Measurements from ENCODE around the gene PCDH15.

The PCDH15 gene

DNA sequence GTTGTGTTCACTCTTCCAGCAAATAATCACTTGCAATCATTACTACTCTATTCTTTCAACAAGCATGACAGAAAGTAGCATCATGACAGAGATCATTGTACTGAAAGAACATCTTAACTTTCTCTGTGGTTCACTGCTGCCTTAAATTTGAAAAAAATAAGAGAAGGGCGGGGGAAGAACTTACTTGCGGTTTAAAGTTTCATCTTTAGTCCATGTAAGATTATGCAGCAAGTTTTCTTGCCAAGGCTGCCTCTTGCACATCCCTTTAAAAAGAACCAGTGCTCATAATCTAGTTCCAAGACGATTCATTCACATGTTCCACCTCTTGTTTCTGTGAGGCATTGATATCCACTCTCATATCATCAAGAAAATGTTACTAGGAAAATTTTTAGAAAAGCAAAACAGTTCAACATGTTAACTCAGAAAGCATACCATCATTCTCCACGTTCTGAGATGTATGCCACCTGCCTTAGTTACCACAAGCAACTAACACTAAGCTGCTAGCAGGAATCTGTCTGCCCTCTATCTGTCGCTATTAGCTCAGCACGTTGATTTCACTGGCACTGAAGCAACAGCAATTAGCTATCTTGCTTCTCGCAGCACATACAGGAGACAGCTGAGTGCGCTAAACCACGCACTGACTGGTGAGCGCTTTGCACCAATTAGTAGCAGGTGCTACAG, at the start of gene PCDH15:
TSS of gene PCDH15 (minus strand) at position 491 of the 681 bp plus-strand sequence. CDS start 136,969 bp downstream, outside the sequence.
- no peak for DNase-seq (ENCODE audit: low spot score)

GRCh38 chr10:54843932-54844331, 42.9 kb upstream of the PCDH15 start:
- DNase-seq (ENCODE audit: low spot score): no peak

DNA sequence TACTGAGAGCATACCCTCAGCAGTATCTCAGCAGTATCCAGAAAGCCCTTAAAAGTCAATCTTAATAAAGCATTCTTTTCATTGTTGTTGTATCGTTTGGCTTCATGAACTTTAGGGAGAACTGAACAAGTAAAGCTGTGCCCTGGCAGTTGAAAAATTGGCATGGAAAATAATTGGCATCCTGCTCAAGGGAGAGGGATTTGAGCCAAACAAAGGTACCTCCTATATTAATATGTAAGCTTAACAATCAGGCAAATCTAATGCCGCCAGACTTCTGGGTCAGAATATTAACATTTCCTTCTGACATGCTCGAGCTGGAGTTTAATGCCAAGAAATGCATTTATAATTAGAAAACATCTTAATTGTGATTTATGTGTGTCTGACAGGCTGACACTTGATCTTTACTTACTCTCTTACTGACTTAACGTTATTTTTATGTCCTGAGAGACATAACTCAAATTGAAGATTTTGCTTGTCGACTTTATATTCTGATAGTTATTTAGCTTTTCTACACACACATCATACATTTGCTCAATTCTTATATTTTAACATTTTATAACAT, 42.1 kb upstream of the PCDH15 start:
- no peak for DNase-seq (ENCODE audit: low spot score)

DNA sequence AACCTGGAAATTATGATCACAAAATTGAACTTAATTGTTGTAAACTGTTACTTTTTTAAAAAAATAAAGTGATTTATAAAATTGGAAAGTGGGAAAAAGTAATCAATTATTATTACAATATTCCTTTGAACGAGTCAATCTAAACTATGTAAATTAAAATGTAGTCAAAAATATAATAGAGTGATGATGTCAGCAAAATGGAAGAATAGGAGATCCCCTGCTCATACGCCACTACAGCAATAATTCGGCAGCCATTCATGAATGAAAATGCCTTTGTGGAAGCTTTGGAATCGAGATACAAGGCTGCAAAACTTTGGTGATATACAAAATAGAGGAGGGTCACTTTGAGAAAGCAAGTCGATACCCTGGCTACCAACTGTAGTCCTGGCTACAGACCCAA, 36.4 kb upstream of the PCDH15 start:
- DNase-seq (ENCODE audit: low spot score): no peak

DNA sequence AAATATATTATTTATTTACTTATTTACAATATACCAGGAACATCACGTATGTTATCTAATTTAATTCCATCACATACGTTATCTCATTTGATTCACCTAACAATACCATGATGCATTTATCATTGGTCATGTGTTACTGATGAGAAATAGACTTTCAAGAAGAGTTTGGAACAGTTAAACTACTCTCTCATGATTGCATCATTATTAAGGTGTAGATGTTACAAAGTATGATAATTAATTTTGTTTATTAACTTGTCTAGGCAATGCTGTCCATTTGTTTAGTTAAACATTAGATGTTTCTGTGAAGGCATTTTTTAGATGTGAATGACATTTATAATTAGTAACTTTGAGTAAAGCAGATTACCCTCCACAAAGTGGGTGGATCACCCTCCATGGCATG, 32.0 kb upstream of the PCDH15 start:
- DNase-seq (ENCODE audit: low spot score): no peak

GRCh38 chr10:54826994-54827560, 26.0 kb upstream of the PCDH15 start:
- no peak for DNase-seq (ENCODE audit: low spot score)

GRCh38 chr10:54815583-54815982, 14.6 kb upstream of the PCDH15 start:
- no peak for DNase-seq (ENCODE audit: low spot score)

DNA sequence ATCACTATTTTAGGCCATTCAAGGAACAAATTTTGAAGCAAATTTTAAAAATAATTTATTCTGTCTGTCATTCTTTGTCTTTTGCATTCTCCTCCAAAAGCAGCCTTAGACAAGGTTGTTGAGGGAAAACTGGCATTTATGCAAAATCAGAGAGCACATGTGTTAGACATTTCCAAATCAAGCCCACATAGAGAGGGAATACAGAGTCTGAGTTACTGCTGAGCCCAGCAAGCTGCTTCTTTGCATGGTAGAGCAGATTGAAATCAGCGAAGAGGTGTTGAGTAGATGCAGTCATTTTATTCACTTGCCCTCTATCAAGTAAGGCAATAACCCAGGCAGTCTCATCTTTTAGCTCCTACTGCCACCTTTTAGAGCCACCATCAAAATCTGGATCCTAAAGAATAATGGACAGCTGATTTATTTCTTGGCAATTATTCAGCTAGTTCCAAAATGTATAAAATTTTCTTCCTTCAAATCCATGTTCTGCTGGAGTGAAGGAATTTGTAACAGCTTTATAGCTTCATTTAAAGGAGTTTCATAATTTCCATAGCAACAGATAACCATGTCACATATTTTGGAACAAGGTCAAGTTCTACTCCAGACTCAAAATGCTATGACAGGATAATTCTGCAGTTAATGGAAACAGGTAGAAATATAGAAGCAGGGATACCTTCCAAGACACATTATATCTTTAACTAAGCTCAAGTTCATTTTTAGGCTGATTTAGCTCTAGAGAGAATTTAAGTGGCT, 7.3 kb upstream of the PCDH15 start:
- DNase-seq (ENCODE audit: low spot score): no peak

DNA sequence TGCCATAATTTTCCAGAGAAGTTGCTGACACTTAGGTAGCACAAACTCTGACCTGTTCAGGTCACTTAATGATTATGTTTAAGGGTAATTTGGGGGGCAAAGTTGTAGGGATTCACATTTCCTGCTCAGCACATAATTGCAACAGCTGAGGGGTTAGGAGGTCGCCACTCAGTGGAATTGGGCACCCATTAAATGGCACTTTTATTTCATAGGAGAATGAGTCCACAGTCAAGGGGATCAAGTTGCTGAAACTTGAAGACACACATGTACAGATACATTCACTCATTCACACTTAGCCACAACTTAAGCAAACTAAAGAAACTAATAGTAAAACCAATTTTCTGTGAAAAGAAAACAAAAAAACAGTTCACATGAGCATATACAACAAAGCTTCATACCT, 1.5 kb downstream of the PCDH15 start:
- no peak for DNase-seq (ENCODE audit: low spot score)

DNA sequence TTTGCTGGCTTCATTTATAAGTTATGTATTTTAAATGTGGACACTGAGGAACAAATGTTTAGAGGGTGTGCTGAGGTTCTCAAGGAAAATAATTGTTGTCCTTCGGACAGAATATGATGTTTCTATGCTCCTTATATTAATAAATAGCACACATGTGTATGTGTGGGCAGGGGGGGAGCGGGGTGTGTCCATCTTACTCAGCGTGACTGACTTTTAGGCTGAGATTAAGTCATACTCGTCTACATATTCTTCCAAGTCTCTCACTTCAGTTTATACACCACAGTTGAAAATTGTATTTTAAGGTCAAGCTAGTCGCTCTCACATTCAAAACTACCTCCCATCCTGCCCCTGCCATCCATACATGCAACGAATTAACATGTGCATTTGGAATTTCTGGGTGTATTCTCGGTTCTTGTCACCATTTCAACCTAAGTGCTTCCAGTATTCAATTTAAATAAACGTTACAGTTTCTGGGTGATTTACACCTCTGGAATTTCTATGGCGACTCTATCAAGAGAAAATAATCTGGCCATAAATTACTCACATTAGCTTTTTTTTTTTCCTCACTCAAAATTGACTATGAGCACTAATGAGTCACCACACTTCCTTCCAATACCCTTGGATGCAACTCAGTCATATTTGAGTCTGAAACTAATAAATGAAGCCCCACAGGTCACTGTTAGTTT, 3.3 kb downstream of the PCDH15 start:
- DNase-seq (ENCODE audit: low spot score): no peak

DNA sequence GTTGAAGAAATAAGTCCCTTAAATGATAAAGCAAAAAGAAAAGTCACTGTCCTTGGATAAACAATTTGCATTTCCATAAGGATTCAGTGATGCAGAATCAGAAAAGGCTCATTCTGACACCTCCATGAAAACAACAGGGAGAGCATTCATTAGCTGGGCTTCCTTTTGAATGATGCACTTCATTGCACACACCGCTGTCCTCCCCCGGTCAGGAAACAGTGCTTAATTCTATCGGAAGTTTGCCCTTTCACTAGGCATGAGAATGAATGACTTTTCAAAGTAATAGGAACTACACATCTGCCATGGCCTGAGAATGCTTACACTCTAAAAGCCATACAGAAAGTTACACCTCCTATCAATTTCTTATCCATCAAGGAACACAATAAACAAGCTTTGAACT, 4.2 kb downstream of the PCDH15 start:
- no peak for DNase-seq (ENCODE audit: low spot score)

DNA sequence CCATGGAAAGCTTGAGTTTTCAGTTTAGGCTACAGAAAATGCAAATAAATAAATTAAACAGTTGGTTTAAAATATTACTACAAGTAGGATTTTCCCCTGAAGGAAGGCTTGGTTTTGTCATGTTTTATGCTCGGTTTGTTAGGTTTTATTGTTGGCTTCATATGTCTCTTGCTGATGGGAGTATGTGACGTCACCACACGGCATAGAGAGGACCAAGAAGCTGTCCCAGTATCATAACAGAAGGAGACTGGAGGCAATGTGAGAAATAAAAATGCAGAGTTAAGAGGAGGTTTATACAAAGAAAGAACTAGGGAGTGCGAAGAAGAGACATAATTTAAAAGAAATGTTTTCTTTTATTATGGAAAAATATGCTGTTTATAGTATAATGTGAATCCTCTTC, 24.4 kb downstream of the PCDH15 start:
- DNase-seq (ENCODE audit: low spot score): no peak

- no peak for DNase-seq (ENCODE audit: low spot score)
Measured at GRCh38 chr10:54772468-54773122, 28.4 kb downstream of the PCDH15 start.

- DNase-seq (ENCODE audit: low spot score): no peak
Measured at GRCh38 chr10:54769051-54769450, 32.0 kb downstream of the PCDH15 start.

- DNase-seq (ENCODE audit: low spot score): no peak
Measured at GRCh38 chr10:54758791-54759190, 42.2 kb downstream of the PCDH15 start.

GRCh38 chr10:54749623-54750022, 51.4 kb downstream of the PCDH15 start:
- no peak for DNase-seq (ENCODE audit: low spot score)

DNA sequence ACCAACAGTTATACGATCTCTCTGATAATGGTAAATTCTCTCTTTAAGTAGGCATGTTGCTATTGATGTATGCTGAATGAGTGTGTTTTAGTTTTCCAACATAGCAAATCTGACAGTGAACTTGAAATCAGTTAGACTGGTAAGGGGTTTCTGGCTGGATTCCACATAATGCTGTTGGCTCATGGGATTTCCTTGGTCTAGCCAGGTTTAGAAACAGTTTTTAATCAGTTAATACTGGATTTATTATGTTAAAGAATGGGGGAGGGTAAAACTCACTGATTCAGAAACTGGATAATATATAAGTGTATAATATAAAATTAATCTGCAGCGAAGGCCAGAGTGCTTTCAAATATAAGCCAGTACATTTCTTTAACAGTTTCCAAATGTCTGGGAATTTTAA, 55.6 kb downstream of the PCDH15 start:
- DNase-seq (ENCODE audit: low spot score): no peak

- DNase-seq (ENCODE audit: low spot score): no peak
Measured at GRCh38 chr10:54742416-54742815, 58.6 kb downstream of the PCDH15 start.

DNA sequence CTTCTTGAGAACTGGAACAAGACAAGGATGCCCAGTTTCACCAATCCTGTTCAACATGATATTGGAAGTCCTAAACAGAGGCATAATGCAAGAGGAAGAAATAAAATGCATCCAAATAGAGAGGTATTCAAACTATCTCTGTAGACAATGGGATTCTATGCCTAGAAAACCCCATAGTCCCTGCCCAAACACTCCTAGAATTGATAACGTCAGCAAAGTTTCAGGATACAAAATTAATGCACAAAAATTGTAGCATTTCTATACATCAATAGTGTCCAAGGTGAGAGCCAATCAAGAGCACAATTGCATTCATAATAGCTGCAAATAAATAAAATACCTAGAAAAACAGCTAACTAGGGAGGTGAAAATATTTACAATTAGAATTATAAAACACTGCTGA, 72.5 kb downstream of the PCDH15 start:
- no peak for DNase-seq (ENCODE audit: low spot score)

DNA sequence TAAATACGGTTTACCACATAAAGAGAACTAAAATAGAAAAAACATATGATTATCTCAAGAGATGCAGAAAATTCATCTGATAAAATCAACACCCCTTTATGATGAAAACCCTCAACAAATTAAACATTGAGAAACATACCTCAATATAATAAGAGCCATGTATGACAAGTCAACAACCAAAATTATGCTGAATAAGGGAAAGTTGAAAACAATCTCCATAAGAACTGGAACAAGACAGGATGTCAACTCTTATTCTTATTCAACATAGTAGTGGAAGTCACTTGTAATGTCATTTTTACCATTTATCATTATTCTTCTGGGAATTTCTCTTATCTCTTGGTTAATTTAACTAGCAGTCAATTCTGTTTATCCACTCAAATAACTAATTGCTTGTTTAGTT, 79.0 kb downstream of the PCDH15 start:
- no peak for DNase-seq (ENCODE audit: low spot score)

- DNase-seq (ENCODE audit: low spot score): no peak
Measured at GRCh38 chr10:54710918-54711317, 90.1 kb downstream of the PCDH15 start.

DNA sequence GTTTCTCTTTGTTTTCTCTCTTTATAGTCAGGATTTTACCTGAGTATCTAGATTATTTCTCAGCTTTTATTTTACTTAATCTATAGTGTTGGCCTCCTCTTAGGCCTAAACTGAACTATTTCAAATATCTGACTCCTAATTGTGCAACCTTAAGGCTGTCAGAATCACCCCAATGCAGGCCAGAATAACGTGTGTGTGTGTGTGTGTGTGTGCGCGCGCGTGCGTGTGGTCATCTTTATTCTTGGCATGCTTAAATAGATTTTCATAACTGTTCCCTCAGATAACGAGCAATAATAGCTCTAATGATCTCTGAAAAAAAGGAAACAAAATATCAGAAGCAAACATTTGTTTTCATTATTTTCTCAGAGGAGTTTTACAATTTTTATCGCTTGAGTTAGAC, 92.4 kb downstream of the PCDH15 start:
- DNase-seq (ENCODE audit: low spot score): no peak

Measured in hematopoietic multipotent progenitor cell treated with erythropoietin and hydrocortisone succinate and interleukin-3 and kit ligand, for 15 days (in vitro differentiated cells).